LoVo (cell line): ENCODE data around the gene HOXA6.

Experiments
- DNase-seq: peaks from one replicate; pipeline ENCODE4 v3.0.0-alpha.2; 2016; ENCODE audit warnings: low spot score

HOXA6 gene

GRCh38 chr7:27108390-27109127 is 39.0 kb downstream of the HOXA6 start:
- no peak for DNase-seq

DNA sequence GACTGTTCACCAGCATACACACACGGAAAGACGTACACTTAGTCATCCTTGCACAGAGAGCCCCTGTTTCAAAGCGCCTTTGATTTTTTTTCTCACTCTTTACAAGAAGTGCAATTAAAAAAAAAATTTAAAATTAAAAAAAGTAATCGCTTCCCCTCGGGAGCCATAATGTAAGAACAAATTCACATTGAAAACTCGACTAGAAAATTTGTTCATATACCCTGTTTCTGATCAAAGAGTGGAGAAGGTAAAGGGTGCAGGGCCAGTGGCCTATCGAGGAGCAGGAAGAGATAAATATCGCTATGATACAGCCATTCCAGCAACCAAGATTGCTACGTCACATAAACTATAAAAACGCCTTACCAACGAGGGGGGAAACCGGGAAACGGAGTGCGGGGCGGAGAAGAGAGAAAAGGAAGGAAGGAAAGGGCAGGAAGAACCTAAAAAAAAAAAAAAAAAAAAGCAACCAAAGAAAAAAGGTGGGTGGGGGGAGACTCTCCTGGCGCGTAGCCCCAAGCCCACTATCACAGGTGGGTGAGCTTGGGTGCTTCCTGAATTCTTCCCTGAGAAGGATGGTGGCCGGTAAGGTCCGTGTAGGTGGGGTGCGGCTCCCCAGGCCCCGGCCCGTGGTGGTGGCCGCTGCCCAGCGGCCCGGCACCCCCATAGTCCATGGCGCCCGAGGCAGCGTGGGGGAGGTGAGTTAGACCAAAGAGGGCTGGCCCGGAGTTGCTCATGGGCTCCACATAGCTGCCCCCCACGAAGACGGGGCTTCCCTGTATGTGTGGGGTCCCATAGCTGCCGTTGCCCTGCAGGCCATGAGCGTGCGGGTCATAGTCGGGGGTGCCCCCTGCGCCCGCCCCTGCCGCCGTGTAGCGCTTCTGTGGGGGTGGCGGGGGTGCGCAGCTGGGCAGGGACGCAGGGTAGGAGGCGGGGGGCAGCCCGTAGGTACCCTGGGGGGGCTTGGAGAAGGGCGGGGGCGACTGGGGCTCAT is 39.9 kb downstream of the HOXA6 start:
- DNase-seq, result no peak

GRCh38 chr7:27106901-27107240 is 40.7 kb downstream of the HOXA6 start:
- no peak for DNase-seq

DNA sequence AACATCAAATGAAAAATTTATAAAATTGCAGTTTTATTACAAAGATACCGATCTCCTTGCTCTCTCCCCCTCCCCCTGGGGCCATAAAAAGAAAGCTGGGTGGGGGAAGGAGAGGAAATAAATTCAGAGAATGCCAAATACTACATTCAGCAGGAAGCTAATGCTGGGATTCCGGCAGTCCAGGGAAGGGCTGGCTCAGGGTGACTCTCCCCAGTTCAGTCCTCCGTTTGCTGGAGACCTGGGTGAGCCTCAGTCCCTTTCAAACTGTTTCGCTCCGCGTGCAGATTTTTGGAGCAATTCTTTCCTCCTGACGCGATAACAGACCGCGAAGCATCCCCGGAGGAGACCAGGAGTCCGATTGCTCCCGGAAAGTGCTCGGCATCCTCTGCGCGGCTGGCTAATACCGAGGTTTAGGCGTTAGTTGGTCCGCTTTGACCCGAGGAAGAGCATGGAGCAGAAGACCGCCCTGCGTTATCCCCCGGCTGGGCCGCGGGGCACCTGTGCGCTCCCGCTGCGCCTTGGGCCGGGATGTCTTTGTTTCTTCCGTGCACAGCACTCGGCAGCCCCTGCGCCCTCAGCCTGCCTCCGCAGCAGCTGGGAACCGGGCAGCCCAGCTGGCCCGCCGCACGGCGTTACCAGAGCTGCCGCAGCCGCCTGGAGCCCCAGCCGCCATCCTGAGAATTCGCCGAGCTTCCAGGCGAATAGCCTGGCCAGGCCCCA is 41.2 kb downstream of the HOXA6 start:
- no peak for DNase-seq

- no peak for DNase-seq
These were observed 42.1 kb downstream of the HOXA6 start for GRCh38 chr7:27105301-27106031.

DNA sequence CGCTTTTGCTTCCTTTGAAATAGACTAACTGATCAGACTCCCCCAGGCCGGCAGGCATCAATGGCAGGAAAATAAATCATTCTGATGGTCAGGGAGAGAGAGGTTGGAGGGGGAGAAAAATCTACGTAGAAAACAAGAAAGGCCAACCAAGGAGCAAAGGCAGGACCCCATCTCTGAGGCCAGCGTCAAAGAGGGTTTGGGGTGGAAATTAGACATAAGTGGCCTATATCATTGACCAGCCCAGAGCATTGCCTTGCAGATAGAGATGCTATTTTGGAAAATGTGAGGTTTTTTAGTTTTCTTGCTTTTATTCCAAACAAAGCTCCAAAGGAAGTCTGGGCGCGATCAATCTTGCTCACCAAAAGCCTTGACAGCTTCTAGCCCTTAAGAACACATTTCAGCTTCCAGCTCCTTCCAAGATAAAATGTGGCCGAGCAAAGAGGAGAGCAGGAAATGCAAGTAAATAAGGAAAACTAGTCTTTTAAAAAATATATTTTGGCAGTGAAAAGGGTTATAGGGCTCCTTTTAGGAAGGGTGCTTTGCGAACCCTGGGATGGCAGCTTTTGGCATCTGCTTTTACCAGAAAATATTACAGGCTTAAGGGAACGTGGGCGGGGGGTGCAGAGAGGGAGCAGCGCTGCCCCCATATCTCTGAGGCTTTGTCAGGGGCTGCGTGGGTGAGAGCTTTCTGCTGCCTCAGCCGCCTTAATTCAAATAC is 43.1 kb downstream of the HOXA6 start:
- no peak for DNase-seq

GRCh38 chr7:27103489-27104226 is 43.9 kb downstream of the HOXA6 start:
- DNase-seq, result no peak

DNA sequence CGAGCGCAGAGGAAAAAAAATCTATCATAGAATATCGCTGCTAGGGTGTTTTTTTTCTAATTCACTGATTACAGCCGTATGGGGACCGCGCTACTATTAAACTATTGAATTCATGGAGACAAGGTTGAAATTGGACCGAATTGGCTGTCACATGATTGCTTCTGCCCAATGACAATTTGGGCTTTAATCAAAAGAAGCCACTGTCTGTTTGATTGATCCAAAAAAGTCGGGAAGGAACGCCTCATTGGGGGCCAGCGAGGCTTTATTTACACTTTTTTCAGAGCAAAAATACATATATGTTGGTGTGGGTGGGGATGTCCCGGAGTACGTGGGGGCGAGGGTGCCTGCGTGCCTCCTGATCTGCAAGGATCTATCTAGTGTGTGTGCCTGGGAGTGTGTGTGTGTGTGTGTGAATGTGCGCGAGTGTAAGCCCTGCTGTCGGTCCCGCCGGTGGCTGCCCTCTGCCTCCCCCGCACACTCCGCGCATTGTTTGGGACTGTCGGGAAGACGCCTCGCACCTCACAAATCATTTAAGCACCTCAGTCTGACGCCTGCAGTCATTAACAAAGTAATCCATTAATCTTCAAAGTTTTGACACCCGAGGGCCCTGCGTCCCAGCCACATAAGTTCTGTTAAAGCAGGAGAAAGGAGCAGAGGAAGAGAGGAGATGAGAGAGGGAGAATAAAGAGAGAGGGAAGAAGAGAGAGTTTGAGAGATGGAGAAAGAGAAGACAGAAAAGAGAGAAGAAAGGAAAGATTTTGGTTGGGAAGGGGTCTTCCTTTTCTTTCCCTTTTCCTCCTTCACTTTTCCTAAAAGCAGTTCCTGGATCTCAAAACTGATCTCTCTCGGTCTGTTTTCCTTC is 44.8 kb downstream of the HOXA6 start, which contains the start of gene HOXA2:
HOXA2 (minus strand) TSS at position 103 of the 862 bp plus-strand sequence. CDS start 183 bp downstream, outside the sequence.
- DNase-seq, result no peak

DNA sequence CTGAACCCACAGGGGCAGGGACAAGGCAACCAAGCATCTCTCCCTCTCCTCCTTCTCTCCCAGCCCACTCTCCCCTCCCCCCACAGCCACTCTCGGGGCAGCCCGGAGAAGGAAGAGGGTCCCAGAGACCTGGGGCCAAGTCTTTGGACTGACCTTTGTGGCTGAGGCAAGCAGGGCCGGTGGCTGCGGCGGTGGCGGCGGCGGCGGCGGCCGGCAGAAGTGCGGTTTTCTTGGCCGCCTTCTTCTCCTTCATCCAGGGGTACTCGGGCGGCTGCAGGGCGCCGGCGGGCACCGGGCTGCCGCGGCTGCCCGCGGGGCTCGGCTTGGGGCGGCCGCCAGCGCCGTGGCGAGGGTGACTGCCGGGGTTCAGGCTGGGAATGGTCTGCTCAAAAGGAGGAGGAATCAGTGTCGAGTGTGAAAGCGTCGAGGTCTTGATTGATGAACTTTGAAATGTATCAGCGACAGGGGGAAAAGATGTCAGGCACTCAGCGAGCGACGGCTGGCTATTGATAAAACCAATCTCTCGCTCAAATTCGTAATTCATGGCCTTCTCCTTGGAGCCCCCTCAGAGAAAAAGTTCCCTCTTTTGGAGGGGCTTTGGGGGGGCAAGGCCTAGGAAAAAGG is 45.5 kb downstream of the HOXA6 start:
- DNase-seq, result no peak

DNA sequence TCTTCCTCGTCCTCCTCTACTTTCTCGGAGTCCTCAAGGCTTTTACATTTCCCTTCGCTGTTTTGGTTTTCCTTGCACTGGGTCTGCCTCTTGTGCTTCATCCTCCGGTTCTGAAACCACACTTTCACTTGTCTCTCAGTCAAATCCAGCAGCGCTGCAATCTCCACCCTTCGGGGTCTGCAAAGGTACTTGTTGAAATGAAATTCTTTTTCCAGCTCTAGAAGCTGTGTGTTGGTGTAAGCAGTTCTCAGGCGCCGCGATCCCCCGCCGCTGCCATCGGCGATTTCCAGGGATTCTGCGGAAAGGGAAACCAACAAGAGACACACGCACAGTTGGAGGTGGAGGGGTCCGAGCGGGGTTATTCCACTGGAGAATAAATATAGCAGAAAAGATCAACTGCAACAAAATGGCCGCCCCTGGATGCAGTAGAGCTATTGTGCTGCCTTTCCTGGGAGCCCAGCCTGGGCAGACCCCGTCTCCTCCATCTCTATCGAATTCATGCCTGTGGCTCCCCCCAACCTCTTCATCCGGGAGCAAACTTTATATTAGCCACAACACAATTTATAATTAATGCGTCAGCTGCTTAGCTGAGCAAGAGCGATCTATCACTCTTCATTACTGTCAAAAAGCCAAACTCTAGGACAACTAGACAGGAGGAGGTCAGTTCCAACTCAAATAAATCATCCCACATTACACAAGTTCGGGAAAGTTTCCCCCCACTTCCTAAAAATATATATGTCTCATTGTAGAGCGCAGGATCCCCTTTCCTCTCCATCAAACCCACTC is 46.2 kb downstream of the HOXA6 start:
- no peak for DNase-seq

GRCh38 chr7:27100694-27101170 is 46.8 kb downstream of the HOXA6 start:
- DNase-seq, result no peak

GRCh38 chr7:27099453-27100370 is 47.9 kb downstream of the HOXA6 start:
- DNase-seq, result no peak

DNA sequence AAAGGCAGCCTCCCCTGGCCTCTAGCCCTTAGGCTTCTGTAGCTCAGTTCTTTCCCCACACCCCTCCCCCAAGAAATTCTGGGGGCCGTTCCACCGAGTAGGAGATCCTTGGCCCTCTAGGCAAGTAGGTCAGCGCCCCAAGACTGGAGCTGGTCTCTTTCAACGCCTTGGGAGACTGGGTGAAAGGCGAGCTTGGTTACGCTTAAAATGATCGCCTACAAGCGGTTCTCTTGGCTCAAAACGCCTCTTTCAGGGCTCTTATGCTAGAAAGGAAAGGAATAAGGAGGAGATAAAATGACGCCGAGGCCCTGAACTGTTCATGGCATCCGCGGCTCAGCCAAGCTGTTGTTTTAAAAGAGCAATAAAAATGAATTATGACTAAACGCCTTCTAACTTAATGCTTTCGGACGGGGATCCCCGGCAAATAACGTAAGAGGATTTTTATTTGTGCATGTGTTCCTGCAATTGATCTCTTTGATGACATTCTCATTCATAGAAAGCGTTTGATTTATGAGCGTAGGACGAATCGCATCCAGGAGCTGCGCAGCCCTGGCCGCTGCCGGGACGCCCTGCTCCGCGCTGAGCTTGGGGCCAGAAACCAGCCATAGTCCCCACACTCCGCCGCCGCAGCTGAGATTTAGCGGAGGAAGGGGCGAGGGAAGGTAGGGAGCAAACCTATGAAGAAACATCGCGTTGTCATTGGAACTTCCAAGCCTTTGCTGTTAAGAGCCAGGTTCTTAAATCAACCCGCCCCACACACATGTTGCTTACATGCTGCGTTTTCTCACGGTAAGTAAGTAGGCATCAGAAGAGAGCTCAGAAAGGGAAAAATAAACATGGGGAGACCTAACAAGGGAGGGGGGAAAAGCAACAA is 48.8 kb downstream of the HOXA6 start:
- no peak for DNase-seq

DNA sequence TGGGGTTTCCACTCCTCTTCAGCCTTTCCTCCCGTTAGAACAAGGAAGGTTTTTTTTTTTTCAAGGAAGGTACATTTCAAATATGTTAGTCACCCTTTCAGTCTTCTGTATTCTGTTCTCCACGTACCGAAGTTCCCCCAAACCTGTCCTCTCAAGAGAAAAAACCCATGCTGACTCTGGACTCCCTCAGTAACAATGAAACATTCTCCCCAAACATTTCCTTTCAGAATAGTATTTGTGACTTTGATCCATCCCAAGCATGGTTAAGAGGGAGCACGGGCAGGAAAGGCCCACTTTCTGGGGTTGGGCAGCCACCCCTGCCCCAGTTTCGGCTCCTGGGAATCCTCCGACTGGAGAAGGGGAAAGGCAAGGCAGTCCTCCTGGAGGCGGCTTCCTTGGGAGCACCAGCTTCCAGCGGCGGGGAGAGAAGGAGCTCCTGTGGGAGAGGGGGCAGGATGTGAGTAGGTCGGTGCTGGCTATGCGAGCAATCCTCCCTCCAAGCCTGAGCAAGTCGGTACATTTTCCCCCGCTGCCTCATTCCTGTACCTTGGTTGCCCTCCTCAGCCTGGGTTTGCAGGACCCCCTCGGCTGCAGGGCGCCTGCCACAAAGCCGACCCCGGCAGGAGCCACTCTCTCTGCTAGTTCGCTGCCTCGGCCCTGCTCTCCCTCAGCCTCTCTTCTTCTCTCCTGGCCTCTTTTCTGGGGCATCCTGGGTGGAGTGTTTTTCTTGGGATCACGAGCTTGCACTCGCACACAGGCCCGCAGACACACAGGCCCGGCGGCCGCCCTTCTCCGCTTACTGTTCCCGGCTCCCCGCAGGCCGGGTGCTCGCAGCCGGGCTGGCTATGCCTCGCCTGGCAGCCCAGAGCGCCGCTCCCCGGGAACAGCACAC is 49.6 kb downstream of the HOXA6 start:
- DNase-seq, result no peak
